IPS-11a (cell line): ENCODE data around the gene RIC3.
A peak's percentile ranks its signal among the peaks of the same experiment; 100 is the strongest.

Experiments used
- H3K4me3 ChIP-seq: one replicate; pipeline ENCODE4 v1.5.1; 2013; ENCODE audit warnings: low read depth, low read length, control low read depth

The RIC3 gene

GRCh38 chr11:8168485-8169257 is at the start of gene RIC3:
Gene RIC3, minus strand, starts transcription at chr11:8169025. Its CDS starts 36 bp downstream, at chr11:8168989.
- H3K4me3 ChIP-seq: peak within 1 kb of the TSS; percentile 90

- H3K4me3 ChIP-seq: no peak overlapping the region
These were observed 49.6 kb upstream of the RIC3 start for GRCh38 chr11:8218409-8218808.

GRCh38 chr11:8217926-8218325 is 49.1 kb upstream of the RIC3 start:
- no peak overlapping the region for H3K4me3 ChIP-seq

- no peak overlapping the region for H3K4me3 ChIP-seq
These were observed 48.3 kb upstream of the RIC3 start for GRCh38 chr11:8217136-8217535.

GRCh38 chr11:8213376-8213775 is 44.6 kb upstream of the RIC3 start:
- no peak overlapping the region for H3K4me3 ChIP-seq

- H3K4me3 ChIP-seq: no peak overlapping the region
These were observed 40.5 kb upstream of the RIC3 start for GRCh38 chr11:8209208-8209807.

- H3K4me3 ChIP-seq: no peak overlapping the region
These were observed 38.5 kb upstream of the RIC3 start for GRCh38 chr11:8207080-8208000.

- no peak overlapping the region for H3K4me3 ChIP-seq
These were observed 37.6 kb upstream of the RIC3 start for GRCh38 chr11:8206251-8207079.

- H3K4me3 ChIP-seq: no peak overlapping the region
These were observed 36.7 kb upstream of the RIC3 start for GRCh38 chr11:8205566-8205965.

- no peak overlapping the region for H3K4me3 ChIP-seq
These were observed 35.8 kb upstream of the RIC3 start for GRCh38 chr11:8204596-8204995.

- no peak overlapping the region for H3K4me3 ChIP-seq
These were observed 35.2 kb upstream of the RIC3 start for GRCh38 chr11:8204025-8204424.

GRCh38 chr11:8203414-8203715 is 34.5 kb upstream of the RIC3 start:
- H3K4me3 ChIP-seq: no peak overlapping the region

GRCh38 chr11:8202516-8203413 is 33.9 kb upstream of the RIC3 start:
- H3K4me3 ChIP-seq: no peak overlapping the region

GRCh38 chr11:8201644-8202365 is 33.0 kb upstream of the RIC3 start:
- no peak overlapping the region for H3K4me3 ChIP-seq

- H3K4me3 ChIP-seq: no peak overlapping the region
These were observed 30.9 kb upstream of the RIC3 start for GRCh38 chr11:8199676-8200075.

- H3K4me3 ChIP-seq: no peak overlapping the region
These were observed 27.9 kb upstream of the RIC3 start for GRCh38 chr11:8196749-8197148.

GRCh38 chr11:8194956-8195355 is 26.1 kb upstream of the RIC3 start:
- H3K4me3 ChIP-seq: no peak overlapping the region

- H3K4me3 ChIP-seq: no peak overlapping the region
These were observed 24.0 kb upstream of the RIC3 start for GRCh38 chr11:8192896-8193209.
